Nucleus accumbens (tissue), 56 donors: ENCODE results near the gene DNAJC1.

ENCODE experiments used
- DNase-seq, 56 donors: peaks; one replicate each; lab custom pipeline; 2025; lab: John Stamatoyannopoulos, UW

Gene DNAJC1

GRCh38 chr10:22010973-22011408 is 7.5 kb upstream of the DNAJC1 start:
- no peak for DNase-seq

- DNase-seq, result no peak
Observed at GRCh38 chr10:22010539-22010938, 7.0 kb upstream of the DNAJC1 start.

- no peak for DNase-seq
Observed at GRCh38 chr10:22006379-22006884, 2.9 kb upstream of the DNAJC1 start.

- no peak for DNase-seq
Observed at GRCh38 chr10:22005763-22006162, 2.2 kb upstream of the DNAJC1 start.

- no peak for DNase-seq
Observed at GRCh38 chr10:22003964-22004281, 393 bp upstream of the DNAJC1 start.

DNA sequence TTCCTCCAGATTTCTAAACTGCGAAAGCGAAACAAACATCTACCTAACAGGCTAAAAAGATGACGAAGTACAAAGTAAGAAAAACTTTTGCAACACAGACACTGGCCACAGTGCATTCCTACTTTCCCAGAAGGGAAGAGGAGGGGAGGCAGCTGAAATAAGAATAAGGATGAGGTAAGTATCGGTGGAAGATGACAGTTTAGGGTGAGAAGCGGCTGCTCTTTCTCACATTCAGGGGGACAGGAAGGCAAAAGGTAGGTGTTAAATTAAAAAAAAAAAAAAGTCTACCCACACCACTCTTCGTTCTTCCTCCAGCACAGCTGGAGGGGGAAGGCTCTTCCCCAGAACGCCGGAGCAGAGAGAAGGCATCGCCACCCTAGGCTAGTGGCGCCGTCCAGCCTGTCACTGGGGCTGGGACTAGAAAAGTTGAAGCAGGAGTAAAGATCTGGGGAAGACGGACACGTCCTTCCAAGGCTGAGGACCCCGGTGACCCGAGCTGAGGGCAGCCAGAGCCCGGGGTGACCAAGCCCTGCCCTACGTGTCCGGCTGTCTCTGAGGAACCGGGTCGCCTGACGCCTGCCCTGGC is 846 bp downstream of the DNAJC1 start:
- DNase-seq, result peak in 10 of 56 donors; percentile 9 to 62 (median 54)

GRCh38 chr10:21995557-21995956 is 8.0 kb downstream of the DNAJC1 start:
- DNase-seq, result no peak

DNA sequence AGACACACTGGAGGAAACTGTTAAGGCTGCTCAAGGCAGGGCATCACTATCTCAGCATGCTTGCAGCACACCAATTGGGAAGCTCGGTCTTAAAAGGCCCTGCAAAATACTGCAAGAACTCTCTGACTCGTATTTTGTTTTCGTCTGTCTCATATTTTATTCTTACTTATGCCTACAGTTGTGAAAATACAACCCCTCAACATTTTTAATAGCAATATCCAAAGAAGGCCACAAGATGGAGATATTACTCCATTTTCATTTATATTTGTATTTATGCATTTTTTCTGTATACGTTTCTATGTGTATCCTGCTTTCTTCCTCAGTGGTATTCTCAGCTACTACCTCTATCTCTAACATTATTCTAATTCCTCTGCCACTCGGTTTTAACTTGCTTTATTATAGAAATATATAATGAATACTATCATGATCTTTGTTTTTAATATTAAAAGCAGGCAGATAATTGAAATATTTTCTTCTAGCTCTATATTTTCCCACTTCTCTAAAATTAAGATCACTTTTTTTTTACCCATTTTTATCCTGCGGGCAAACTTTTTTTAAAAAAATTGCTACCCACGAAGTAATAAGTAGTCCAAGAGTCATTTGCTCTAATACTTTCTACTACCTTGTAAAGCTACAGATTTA is 10.0 kb downstream of the DNAJC1 start:
- DNase-seq, result no peak

GRCh38 chr10:21991785-21992184 is 11.7 kb downstream of the DNAJC1 start:
- no peak for DNase-seq

DNA sequence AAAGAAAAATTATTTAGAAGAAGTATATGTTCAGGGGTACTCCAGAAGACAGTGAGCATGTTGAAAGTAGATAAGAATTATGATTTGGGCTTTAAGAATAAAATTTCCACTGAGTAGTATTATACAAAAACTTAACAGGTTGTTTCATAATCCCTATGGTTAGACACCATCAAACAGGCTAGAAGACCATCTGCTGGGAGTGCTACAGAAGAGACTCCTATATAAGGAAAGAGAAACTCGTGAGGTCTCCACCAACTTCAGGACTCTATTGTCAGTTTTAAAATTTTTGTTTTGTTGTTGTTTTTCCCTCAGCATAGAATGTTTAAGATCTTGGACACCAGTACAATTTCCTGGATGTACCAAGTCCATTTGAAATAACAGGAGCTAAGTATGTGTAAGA is 13.1 kb downstream of the DNAJC1 start:
- no peak for DNase-seq

- DNase-seq, result peak in 39 of 56 donors; percentile 2 to 59 (median 23)
Observed at GRCh38 chr10:21989453-21990154, 13.9 kb downstream of the DNAJC1 start.

- DNase-seq, result no peak
Observed at GRCh38 chr10:21985541-21985940, 18.0 kb downstream of the DNAJC1 start.

GRCh38 chr10:21981118-21981517 is 22.4 kb downstream of the DNAJC1 start:
- DNase-seq, result no peak

- DNase-seq, result no peak
Observed at GRCh38 chr10:21980691-21981090, 22.8 kb downstream of the DNAJC1 start.

- no peak for DNase-seq
Observed at GRCh38 chr10:21978191-21978862, 25.2 kb downstream of the DNAJC1 start.

- peak in 29 of 56 donors; percentile 1 to 46 (median 22) for DNase-seq
Observed at GRCh38 chr10:21976739-21977138, 26.8 kb downstream of the DNAJC1 start.

GRCh38 chr10:21976280-21976679 is 27.2 kb downstream of the DNAJC1 start:
- no peak for DNase-seq

DNA sequence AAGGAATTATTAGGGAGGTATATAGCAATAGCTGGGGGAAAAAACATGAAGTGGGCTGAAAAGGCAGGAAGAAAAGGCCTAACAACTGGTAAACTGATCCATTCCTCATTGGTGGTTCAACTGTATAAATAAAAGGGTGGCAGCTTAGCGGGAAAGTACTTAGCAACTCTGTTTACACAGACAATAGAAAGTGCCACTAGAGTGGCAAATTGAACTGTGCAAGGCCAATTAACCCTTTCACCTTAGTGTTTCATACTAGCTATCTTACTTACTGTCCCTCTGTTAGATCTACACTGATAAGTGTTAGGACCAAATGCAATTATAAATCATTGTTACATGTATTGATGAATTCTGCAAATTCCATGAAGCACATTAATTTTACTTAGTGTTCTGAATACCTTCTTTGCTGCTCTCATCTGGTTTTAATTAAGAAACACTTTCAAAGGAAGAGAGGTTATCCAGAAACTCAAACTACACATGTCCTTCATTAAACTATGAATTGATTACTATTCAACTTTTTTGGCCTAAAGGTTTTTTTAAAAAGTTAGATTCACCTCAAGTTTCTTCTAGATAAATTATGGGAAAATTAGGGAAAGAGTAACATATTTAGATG is 28.0 kb downstream of the DNAJC1 start:
- DNase-seq, result no peak

DNA sequence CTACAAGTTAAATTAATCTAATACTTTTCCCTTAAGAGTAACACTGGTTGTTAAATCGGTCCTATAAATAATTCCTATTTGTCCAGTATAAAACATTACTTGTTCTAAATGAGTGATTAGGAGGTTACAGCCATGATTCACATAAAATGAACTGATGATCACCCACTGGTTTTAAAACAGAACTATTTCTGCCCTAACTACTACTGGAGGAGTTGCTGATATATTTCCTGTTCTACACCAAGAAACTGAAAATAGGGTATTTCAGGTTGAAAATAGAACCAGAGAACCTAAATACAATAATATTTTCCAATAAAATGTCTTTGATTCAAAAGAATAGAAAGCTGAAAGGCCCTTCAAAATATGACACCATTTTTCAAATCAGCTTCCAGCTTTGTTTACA is 30.9 kb downstream of the DNAJC1 start:
- DNase-seq, result no peak

DNA sequence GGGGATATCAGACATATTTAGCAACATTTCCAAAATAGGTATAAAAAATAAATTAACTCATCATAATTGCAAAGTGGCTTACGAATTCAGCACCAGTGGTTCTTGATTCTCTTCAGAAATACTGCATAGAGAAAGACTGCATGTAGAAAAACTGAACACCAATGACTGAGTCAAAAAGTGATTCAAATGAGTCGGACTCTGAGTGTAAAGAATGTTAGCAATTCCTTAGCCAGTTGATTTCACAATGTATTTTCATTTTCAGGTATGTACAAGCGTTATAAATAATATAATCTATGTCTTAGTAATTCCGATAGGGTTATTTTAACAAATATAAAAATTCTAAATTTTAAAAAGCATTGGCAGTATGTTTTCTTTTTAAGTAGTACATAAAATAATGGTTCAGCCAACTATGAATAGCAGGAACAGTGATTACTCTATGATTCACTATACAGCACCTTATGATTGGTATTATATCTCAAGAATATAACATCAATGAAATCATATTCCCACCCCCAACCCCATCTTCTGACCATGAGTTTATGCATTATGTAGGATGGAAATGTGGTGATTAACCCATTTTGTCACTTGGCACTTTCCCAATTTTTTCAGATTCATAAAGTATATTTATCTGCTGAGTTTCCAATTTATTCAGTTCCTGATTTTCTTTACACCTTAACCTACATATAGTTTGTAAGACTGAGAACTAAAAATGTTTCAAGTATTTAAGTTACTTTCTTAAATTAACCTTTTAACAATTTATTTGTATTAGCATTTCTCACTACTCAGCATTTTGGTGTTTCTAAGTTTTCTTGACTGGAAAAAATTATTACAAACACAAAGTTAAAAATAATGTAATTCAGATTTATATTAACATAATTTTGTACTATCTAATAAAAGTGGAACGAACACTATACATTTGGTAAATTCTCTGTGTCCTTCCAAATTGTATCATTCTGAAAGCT is 33.9 kb downstream of the DNAJC1 start:
- DNase-seq, result no peak
